ENCODE results near the gene TIMM23.
"Not testable (repeated sequence)": the region's sequence is repeated elsewhere in the genome, so short reads cannot be mapped to it uniquely, and the experiment has no call there.

- not testable (repeated sequence) for TF ChIP-seq CTCF (IDR thresholded peaks at IDR 0.05; ENCODE audit: low read depth, low read length, missing input control); EGR1 (IDR thresholded peaks at IDR 0.05; ENCODE audit: low read depth in 2 of 2); MAX (IDR thresholded peaks at IDR 0.05); ZBTB33 (IDR thresholded peaks at IDR 0.05); REST (IDR thresholded peaks at IDR 0.05); RAD21 (IDR thresholded peaks at IDR 0.05); JUND (IDR thresholded peaks at IDR 0.05)
Measured at GRCh38 chr10:45957928-45958327, 14.4 kb upstream of the TIMM23 start.
